IPS-NIHi7 (cell line): ENCODE measurements around the gene RIMBP2.
"Not testable (repeated sequence)": the region's sequence is repeated elsewhere in the genome, so short reads cannot be mapped to it uniquely, and the experiment has no call there.

Experiments
- DNase-seq: peaks from one replicate; pipeline ENCODE4 v3.0.0; 2012; ENCODE audit warnings: mixed read lengths; ENCODE audit errors: extremely low spot score

Gene RIMBP2

GRCh38 chr12:130739571-130739970 lies 23.5 kb upstream of the RIMBP2 start:
- DNase-seq: no peak

GRCh38 chr12:130738403-130738802 lies 22.3 kb upstream of the RIMBP2 start:
- DNase-seq: not testable (repeated sequence)

- no peak for DNase-seq
These were observed 21.6 kb upstream of the RIMBP2 start for GRCh38 chr12:130737731-130738130.

GRCh38 chr12:130729344-130729743 lies 13.2 kb upstream of the RIMBP2 start:
- no peak for DNase-seq

- DNase-seq: no peak
These were observed 12.3 kb upstream of the RIMBP2 start for GRCh38 chr12:130728158-130729058.

- no peak for DNase-seq
These were observed 3.3 kb upstream of the RIMBP2 start for GRCh38 chr12:130719263-130719859.

- DNase-seq: no peak
These were observed 1.7 kb upstream of the RIMBP2 start for GRCh38 chr12:130717752-130718151.

- no peak for DNase-seq
These were observed 869 bp upstream of the RIMBP2 start for GRCh38 chr12:130716969-130717366.

- no peak for DNase-seq
These were observed 725 bp downstream of the RIMBP2 start for GRCh38 chr12:130715150-130715997.

GRCh38 chr12:130714591-130715149 lies 1.4 kb downstream of the RIMBP2 start:
- no peak for DNase-seq

GRCh38 chr12:130714091-130714590 lies 2.0 kb downstream of the RIMBP2 start:
- DNase-seq: no peak

GRCh38 chr12:130713581-130713991 lies 2.5 kb downstream of the RIMBP2 start:
- no peak for DNase-seq

GRCh38 chr12:130712346-130713065 lies 3.6 kb downstream of the RIMBP2 start:
- DNase-seq: no peak

- DNase-seq: no peak
These were observed 4.3 kb downstream of the RIMBP2 start for GRCh38 chr12:130711756-130712155.

- DNase-seq: no peak
These were observed 5.4 kb downstream of the RIMBP2 start for GRCh38 chr12:130710733-130711080.

- no peak for DNase-seq
These were observed 5.9 kb downstream of the RIMBP2 start for GRCh38 chr12:130709971-130710732.

- no peak for DNase-seq
These were observed 6.7 kb downstream of the RIMBP2 start for GRCh38 chr12:130709151-130709970.

GRCh38 chr12:130708648-130709047 lies 7.5 kb downstream of the RIMBP2 start:
- no peak for DNase-seq

- DNase-seq: no peak
These were observed 8.6 kb downstream of the RIMBP2 start for GRCh38 chr12:130707571-130707891.
